GM23338 (cell line): ENCODE results near the gene MCC. TPM values are rescaled to one million over a fixed set of nuclear protein-coding genes. Genes with fewer than 3 reads are reported as not detected.

ENCODE experiments used
- ATAC-seq: fragments of 200-7000 bp; cut with Tn5 transposase; 3 replicates; pipeline ENCODE4 v1.9.1; 2020
- DNase-seq: peaks from one replicate; pipeline ENCODE4 v3.0.0-alpha.2; 2015; ENCODE audit warnings: low spot score
- H2AFZ ChIP-seq: fragments of 200-600 bp; sonication (generic); 2 replicates; pipeline ENCODE4 v1.8.0; 2016; ENCODE audit warnings: antibody characterized with exemption, mild to moderate bottlenecking, moderate library complexity
- H3F3A ChIP-seq: fragments of 200-600 bp; sonication (generic); replicated peaks from 2 replicates; pipeline ENCODE4 v1.8.0; 2017; ENCODE audit warnings: antibody characterized with exemption, mixed run types, low read depth
- H3K27ac ChIP-seq: fragments of 200-600 bp; sonication (generic); 2 replicates; pipeline ENCODE4 v1.6.1; 2016; ENCODE audit warnings: low read depth
- H3K27me3 ChIP-seq: fragments of 200-600 bp; sonication (generic); 2 replicates; pipeline ENCODE4 v1.8.0; 2016; ENCODE audit warnings: mild to moderate bottlenecking, mixed run types, moderate library complexity; ENCODE audit not compliant: insufficient read depth
- H3K36me3 ChIP-seq: fragments of 200-600 bp; sonication (generic); 2 replicates; pipeline ENCODE4 v1.8.0; 2016; ENCODE audit warnings: mild to moderate bottlenecking; ENCODE audit not compliant: insufficient read depth
- H3K4me1 ChIP-seq: fragments of 200-600 bp; sonication (generic); 2 replicates; pipeline ENCODE4 v1.8.0; 2016; ENCODE audit warnings: mild to moderate bottlenecking, moderate library complexity; ENCODE audit not compliant: insufficient read depth
- H3K4me2 ChIP-seq: fragments of 200-600 bp; sonication (generic); 2 replicates; pipeline ENCODE4 v1.7.1; 2017; ENCODE audit warnings: mixed run types
- H3K4me3 ChIP-seq: fragments of 200-600 bp; sonication (generic); 2 replicates; pipeline ENCODE4 v1.6.1; 2016; ENCODE audit warnings: mixed run types
- H3K79me2 ChIP-seq: fragments of 200-600 bp; sonication (generic); replicated peaks from 2 replicates; pipeline ENCODE4 v1.8.0; 2017; ENCODE audit warnings: mild to moderate bottlenecking; ENCODE audit not compliant: insufficient read depth
- H3K9me2 ChIP-seq: fragments of 200-600 bp; sonication (generic); 2 replicates; pipeline ENCODE4 v1.8.0; 2017; ENCODE audit not compliant: insufficient read depth
- H4K20me1 ChIP-seq: fragments of 200-600 bp; sonication (generic); replicated peaks from 2 replicates; pipeline ENCODE4 v1.8.0; 2017; ENCODE audit warnings: mild to moderate bottlenecking; ENCODE audit not compliant: insufficient read depth
- H3K27ac Mint-ChIP-seq: 2 replicates; pipeline ENCODE4 v1.8.0; 2020; ENCODE audit warnings: inconsistent platforms, mild to moderate bottlenecking, moderate library complexity, mixed read lengths
- H3K27me3 Mint-ChIP-seq: 3 replicates; pipeline ENCODE4 v1.8.0; 2022; ENCODE audit warnings: low read depth, mild to moderate bottlenecking, moderate library complexity, mixed read lengths, inconsistent platforms; ENCODE audit not compliant: insufficient read depth, poor library complexity
- H3K36me3 Mint-ChIP-seq: 3 replicates; pipeline ENCODE4 v1.8.0; 2021; ENCODE audit warnings: low read depth, mild to moderate bottlenecking, inconsistent platforms, moderate library complexity, mixed read lengths
- H3K4me1 Mint-ChIP-seq: 3 replicates; pipeline ENCODE4 v1.8.0; 2020; ENCODE audit warnings: mild to moderate bottlenecking, inconsistent platforms, mixed read lengths
- H3K4me3 Mint-ChIP-seq: 3 replicates; pipeline ENCODE4 v1.8.0; 2021; ENCODE audit warnings: moderate library complexity, mild to moderate bottlenecking, inconsistent platforms, mixed read lengths
- H3K9me3 Mint-ChIP-seq: 3 replicates; pipeline ENCODE4 v1.8.0; 2020; ENCODE audit warnings: moderate library complexity, mild to moderate bottlenecking, inconsistent platforms, mixed read lengths
- CREB1 ChIP-seq: fragments of 250-450 bp; sonication (Bioruptor Pico); IDR thresholded peaks from 2 replicates; pipeline ENCODE4 v1.5.0; 2020; ENCODE audit warnings: low read depth, mild to moderate bottlenecking, moderate library complexity
- CTCF ChIP-seq, 2 experiments: fragments of 200-600 bp in 1 of 2; sonication (generic) in 1 of 2; conservative IDR thresholded peaks; 2 replicates each; pipeline versions ENCODE4 v1.5.1 to v1.6.1; 2016 to 2017; ENCODE audit warnings: antibody characterized with exemption in 2 of 2, low read depth in 2 of 2, mild to moderate bottlenecking in 2 of 2, moderate library complexity in 1 of 2
- ETS1 ChIP-seq: IDR thresholded peaks from 2 replicates; pipeline ENCODE4 v1.6.1; 2016; ENCODE audit warnings: antibody characterized with exemption
- EZH2 ChIP-seq: fragments of 200-600 bp; sonication (generic); IDR thresholded peaks from one replicate; pipeline ENCODE4 v1.8.0; 2017; ENCODE audit warnings: antibody characterized with exemption, mild to moderate bottlenecking, low read depth; ENCODE audit not compliant: unreplicated experiment
- EZH2phosphoT487 ChIP-seq: fragments of 200-600 bp; sonication (generic); IDR thresholded peaks from one replicate; pipeline ENCODE4 v1.8.1; 2018; ENCODE audit warnings: antibody characterized with exemption; ENCODE audit not compliant: unreplicated experiment
- JUNB ChIP-seq: IDR thresholded peaks from one replicate; pipeline ENCODE4 v1.6.1; 2016; ENCODE audit warnings: antibody characterized with exemption; ENCODE audit not compliant: unreplicated experiment
- NANOG ChIP-seq: IDR thresholded peaks from 2 replicates; pipeline ENCODE4 v1.6.1; 2016; ENCODE audit warnings: antibody characterized with exemption, borderline replicate concordance
- POLR2AphosphoS5 ChIP-seq: IDR thresholded peaks from 2 replicates; pipeline ENCODE4 v1.6.1; 2016; ENCODE audit warnings: antibody characterized with exemption, low read depth
- REST ChIP-seq: IDR thresholded peaks from one replicate; pipeline ENCODE4 v1.6.1; 2018; ENCODE audit warnings: antibody characterized with exemption; ENCODE audit not compliant: unreplicated experiment
- STAT1 ChIP-seq: IDR thresholded peaks from one replicate; pipeline ENCODE4 v1.6.1; 2016; ENCODE audit warnings: antibody characterized with exemption; ENCODE audit not compliant: unreplicated experiment
- ZNF114 ChIP-seq: fragments of 250-450 bp; sonication (Bioruptor Pico); IDR thresholded peaks from 2 replicates; pipeline ENCODE4 v1.5.0; 2020; ENCODE audit warnings: mild to moderate bottlenecking, moderate library complexity
- ZNF331 ChIP-seq: fragments of 250-450 bp; sonication (Bioruptor Pico); IDR thresholded peaks from 2 replicates; pipeline ENCODE4 v1.5.0; 2020; ENCODE audit warnings: low read depth, mild to moderate bottlenecking, moderate library complexity
- ZNF462 ChIP-seq: fragments of 250-450 bp; sonication (Bioruptor Pico); IDR thresholded peaks from 2 replicates; pipeline ENCODE4 v1.5.0; 2020; ENCODE audit warnings: mild to moderate bottlenecking, moderate library complexity
- polyA plus RNA-seq: library from polyadenylated mRNA; unstranded; fragments of >200 nt; fragmentation: Nextera tagmentation; extraction: Ambion mirVana; gene quantifications from 2 replicates; pipeline ENCODE4 v1.2.1, GENCODE V29; 2016
- total RNA-seq: library from RNA; depleted of rRNA; stranded (reverse); fragments of >200 nt; shearing (Covaris generic); gene quantifications from 2 replicates; pipeline ENCODE4 v1.2.3, GENCODE V29; 2014

Gene MCC
- total and polyA plus RNA-seq, 2 experiments from 2014 or later: 3.8 to 10.1 TPM

GRCh38 chr5:113493446-113493845 is 5.2 kb upstream of the MCC start:
- no peak overlapping the region for H3K27ac ChIP-seq
- ATAC-seq: no peak
- no peak for DNase-seq
- Mint-ChIP-seq H3K27me3 (peaks cover 16% of the 10 kb centered on the region), H3K36me3 (peaks cover 31% of the 10 kb centered on the region), H3K9me3 (peaks cover 38% of the 10 kb centered on the region), H3K4me1 (no peaks in the 10 kb centered on the region; the same call in 2 of the 3 replicates), H3K27ac (no peak overlapping the region), H3K4me3 (no peak overlapping the region)
- H3F3A ChIP-seq: peaks cover 4% of the 10 kb centered on the region; the same call in 1 of the 2 replicates
- H3K36me3 ChIP-seq: 0 out of 2 replicates have a peak, but pooled peaks cover 5% of the 10 kb centered on the region
- no peaks in the 10 kb centered on the region for H3K9me2 ChIP-seq
- no peaks in the 10 kb centered on the region; the same call in 1 of the 2 replicates for H3K4me1 ChIP-seq
- peaks cover 17% of the 10 kb centered on the region for H3K27me3 ChIP-seq
- no peaks in the 10 kb centered on the region for H4K20me1 ChIP-seq
- no peak overlapping the region for H3K4me2 ChIP-seq
- no peak overlapping the region for H2AFZ ChIP-seq
- TF ChIP-seq EZH2: no peak
- TF ChIP-seq ZNF114 (CRISPR knock-in tag): no peak
- no peak for TF ChIP-seq ETS1
- no peak for TF ChIP-seq CREB1 (CRISPR knock-in tag)
- no peak for TF ChIP-seq NANOG
- no peak for TF ChIP-seq ZNF331 (CRISPR knock-in tag)
- TF ChIP-seq STAT1: no peak
- TF ChIP-seq REST: no peak
- TF ChIP-seq JUNB: no peak
- no peak for TF ChIP-seq EZH2phosphoT487
- TF ChIP-seq CTCF (conservative IDR thresholded peaks at IDR 0.05; ENCODE audit: low read depth in 2 of 2): no peak
- no peak for TF ChIP-seq ZNF462
- no peak for TF ChIP-seq POLR2AphosphoS5
- no peak overlapping the region for H3K4me3 ChIP-seq
- no peaks in the 10 kb centered on the region for H3K79me2 ChIP-seq
